ENCODE measurements around the gene GRB2.

GRB2 gene

GRCh38 chr17:75396025-75396424 is 9.5 kb downstream of the GRB2 start:
- Histone ChIP-seq H3K4me2 (ENCODE audit: insufficient read depth, low read length, poor library complexity, severe bottlenecking) (no peak overlapping the region), H2BK12ac (ENCODE audit: low read length) (no peak overlapping the region), H4K8ac (ENCODE audit: low read depth, low read length) (no peak overlapping the region), H2BK120ac (ENCODE audit: low read depth, low read length) (no peak overlapping the region), H2AK5ac (ENCODE audit: low read depth, low read length) (no peak overlapping the region), H3K23ac (ENCODE audit: low read depth, low read length, poor library complexity) (no peak overlapping the region), H3K9ac (ENCODE audit: low read depth, low read length, poor library complexity) (no peak overlapping the region), H2BK15ac (ENCODE audit: low read length) (no peak overlapping the region), H3K79me1 (ENCODE audit: low read depth, low read length) (peaks cover 7% of the 10 kb centered on the region), H3K14ac (ENCODE audit: low read length) (no peak overlapping the region), H2BK5ac (ENCODE audit: low read length) (no peak overlapping the region), H4K91ac (ENCODE audit: low read depth, low read length, poor library complexity) (no peak overlapping the region), H3K4me1 (ENCODE audit: control insufficient read depth in 2 of 2, insufficient read depth in 1 of 2, low read depth in 1 of 2, low read length in 2 of 2) (peaks cover 2 to 9% of the 10 kb centered on the region in 2 donors), H3K36me3 (replicated peaks in 1 of 2; ENCODE audit: control insufficient read depth in 2 of 2, insufficient read depth in 2 of 2, low read length in 2 of 2) (peaks cover 0 to 11% of the 10 kb centered on the region in 2 donors), H3K4me3 (ENCODE audit: low read length in 2 of 2) (no peak overlapping the region), H2AFZ (ENCODE audit: low read length) (no peak overlapping the region), H3K9me3 (replicated peaks in 1 of 2; ENCODE audit: control insufficient read depth in 2 of 2, insufficient read depth in 1 of 2, low read depth in 1 of 2, low read length in 2 of 2) (no peaks in the 10 kb centered on the region), H3K27me3 (ENCODE audit: control insufficient read depth in 3 of 3, insufficient read depth in 3 of 3, low read depth in 1 of 3, low read length in 3 of 3) (no peaks in the 10 kb centered on the region), H3K18ac (ENCODE audit: low read length) (no peak overlapping the region), H3K27ac (replicated peaks; ENCODE audit: low read length) (no peak overlapping the region), H3K4ac (ENCODE audit: low read length) (no peak overlapping the region)
- WGBS, 2 donors (ENCODE audit: extremely low coverage in 2 of 2, insufficient read length in 2 of 2, insufficient replicate concordance in 1 of 2), result no CpG with 5 or more reads among the region's 6 CpGs
- no peak for DNase-seq (ENCODE audit: low spot score)

DNA sequence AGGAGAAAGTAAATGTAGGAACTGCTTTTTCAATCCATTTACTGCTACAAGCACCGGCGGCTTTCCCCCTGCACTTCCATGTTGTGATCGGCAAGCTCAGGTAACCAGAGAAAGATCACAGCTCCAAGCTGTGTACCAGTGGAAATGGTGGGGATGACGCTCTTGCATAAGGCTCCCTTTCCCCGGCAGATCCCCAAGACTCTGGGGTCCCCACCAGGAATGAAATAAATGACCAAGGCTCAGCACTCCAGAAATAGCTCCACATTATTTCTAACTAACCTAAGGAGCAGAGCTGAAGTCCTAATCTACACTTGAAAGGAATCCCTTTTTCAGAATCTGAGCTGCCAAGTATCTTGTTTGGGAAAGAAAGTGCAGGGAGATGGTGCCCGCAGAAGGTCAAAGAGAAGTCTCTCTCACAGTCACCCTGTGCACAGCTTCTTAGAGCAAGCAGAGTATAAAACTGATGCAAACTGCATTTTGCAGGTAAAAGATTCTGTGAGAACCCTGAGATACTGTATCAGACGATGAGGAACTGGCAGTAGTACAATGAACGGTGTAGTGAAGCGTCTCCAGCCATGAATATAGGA is 11.1 kb downstream of the GRB2 start:
- Histone ChIP-seq H3K79me1 (ENCODE audit: low read depth, low read length) (peaks cover 7% of the 10 kb centered on the region), H3K27ac (replicated peaks; ENCODE audit: low read length) (peak overlapping the region; percentile 73), H4K8ac (ENCODE audit: low read depth, low read length) (no peak overlapping the region), H2BK5ac (ENCODE audit: low read length) (no peak overlapping the region), H3K36me3 (replicated peaks in 1 of 2; ENCODE audit: control insufficient read depth in 2 of 2, insufficient read depth in 2 of 2, low read length in 2 of 2) (peaks cover 0 to 22% of the 10 kb centered on the region in 2 donors), H3K18ac (ENCODE audit: low read length) (no peak overlapping the region), H2BK12ac (ENCODE audit: low read length) (no peak overlapping the region), H3K27me3 (ENCODE audit: control insufficient read depth in 3 of 3, insufficient read depth in 3 of 3, low read depth in 1 of 3, low read length in 3 of 3) (no peaks in the 10 kb centered on the region), H3K9ac (ENCODE audit: low read depth, low read length, poor library complexity) (peak overlapping the region; percentile 94), H3K4ac (ENCODE audit: low read length) (no peak overlapping the region), H2AFZ (ENCODE audit: low read length) (peak overlapping the region; percentile 40), H2AK5ac (ENCODE audit: low read depth, low read length) (no peak overlapping the region), H2BK120ac (ENCODE audit: low read depth, low read length) (no peak overlapping the region), H3K23ac (ENCODE audit: low read depth, low read length, poor library complexity) (no peak overlapping the region), H3K4me3 (ENCODE audit: low read length in 2 of 2) (peak overlapping the region; percentile 59 to 83), H3K9me3 (replicated peaks in 1 of 2; ENCODE audit: control insufficient read depth in 2 of 2, insufficient read depth in 1 of 2, low read depth in 1 of 2, low read length in 2 of 2) (no peaks in the 10 kb centered on the region), H4K91ac (ENCODE audit: low read depth, low read length, poor library complexity) (no peak overlapping the region), H3K4me2 (ENCODE audit: insufficient read depth, low read length, poor library complexity, severe bottlenecking) (peak overlapping the region; percentile 64), H3K4me1 (ENCODE audit: control insufficient read depth in 2 of 2, insufficient read depth in 1 of 2, low read depth in 1 of 2, low read length in 2 of 2) (peaks cover 2 to 9% of the 10 kb centered on the region in 2 donors), H3K14ac (ENCODE audit: low read length) (no peak overlapping the region), H2BK15ac (ENCODE audit: low read length) (no peak overlapping the region)
- DNase-seq (ENCODE audit: low spot score), result no peak
- WGBS, 2 donors (ENCODE audit: extremely low coverage in 2 of 2, insufficient read length in 2 of 2, insufficient replicate concordance in 1 of 2), result no CpG with 5 or more reads among the region's 9 CpGs

- no peak overlapping the region for H4K8ac ChIP-seq (ENCODE audit: low read depth, low read length)
- H3K18ac ChIP-seq (ENCODE audit: low read length), result peak overlapping the region; percentile 88
- no peak overlapping the region for H2BK120ac ChIP-seq (ENCODE audit: low read depth, low read length)
- H3K4me1 ChIP-seq (ENCODE audit: control insufficient read depth in 2 of 2, insufficient read depth in 1 of 2, low read depth in 1 of 2, low read length in 2 of 2), result peaks cover 2 to 9% of the 10 kb centered on the region in 2 donors
- WGBS, 2 donors (ENCODE audit: extremely low coverage in 2 of 2, insufficient read length in 2 of 2, insufficient replicate concordance in 1 of 2), result no CpG with 5 or more reads among the region's 28 CpGs
- H3K4me3 ChIP-seq (ENCODE audit: low read length in 2 of 2), result peak overlapping the region; percentile 59 to 88
- H3K4ac ChIP-seq (ENCODE audit: low read length), result no peak overlapping the region
- H2BK12ac ChIP-seq (ENCODE audit: low read length), result no peak overlapping the region
- H2AFZ ChIP-seq (ENCODE audit: low read length), result peak overlapping the region; percentile 81
- H2BK15ac ChIP-seq (ENCODE audit: low read length), result no peak overlapping the region
- H3K9me3 ChIP-seq (replicated peaks in 1 of 2; ENCODE audit: control insufficient read depth in 2 of 2, insufficient read depth in 1 of 2, low read depth in 1 of 2, low read length in 2 of 2), result no peaks in the 10 kb centered on the region
- H3K27me3 ChIP-seq (ENCODE audit: control insufficient read depth in 3 of 3, insufficient read depth in 3 of 3, low read depth in 1 of 3, low read length in 3 of 3), result no peaks in the 10 kb centered on the region
- peak overlapping the region; percentile 94 for H3K9ac ChIP-seq (ENCODE audit: low read depth, low read length, poor library complexity)
- peak overlapping the region; percentile 39 for H3K14ac ChIP-seq (ENCODE audit: low read length)
- peak; percentile 98 for DNase-seq (ENCODE audit: low spot score)
- peaks cover 6% of the 10 kb centered on the region for H3K79me1 ChIP-seq (ENCODE audit: low read depth, low read length)
- H4K91ac ChIP-seq (ENCODE audit: low read depth, low read length, poor library complexity), result no peak overlapping the region
- peak overlapping the region; percentile 66 for H3K4me2 ChIP-seq (ENCODE audit: insufficient read depth, low read length, poor library complexity, severe bottlenecking)
- no peak overlapping the region for H2AK5ac ChIP-seq (ENCODE audit: low read depth, low read length)
- no peak overlapping the region for H2BK5ac ChIP-seq (ENCODE audit: low read length)
- H3K27ac ChIP-seq (replicated peaks; ENCODE audit: low read length), result peak overlapping the region; percentile 96
- peak overlapping the region; percentile 51 for H3K23ac ChIP-seq (ENCODE audit: low read depth, low read length, poor library complexity)
- H3K36me3 ChIP-seq (replicated peaks in 1 of 2; ENCODE audit: control insufficient read depth in 2 of 2, insufficient read depth in 2 of 2, low read length in 2 of 2), result peaks cover 0 to 22% of the 10 kb centered on the region in 2 donors
These were observed 11.8 kb downstream of the GRB2 start for GRCh38 chr17:75393523-75394331.

DNA sequence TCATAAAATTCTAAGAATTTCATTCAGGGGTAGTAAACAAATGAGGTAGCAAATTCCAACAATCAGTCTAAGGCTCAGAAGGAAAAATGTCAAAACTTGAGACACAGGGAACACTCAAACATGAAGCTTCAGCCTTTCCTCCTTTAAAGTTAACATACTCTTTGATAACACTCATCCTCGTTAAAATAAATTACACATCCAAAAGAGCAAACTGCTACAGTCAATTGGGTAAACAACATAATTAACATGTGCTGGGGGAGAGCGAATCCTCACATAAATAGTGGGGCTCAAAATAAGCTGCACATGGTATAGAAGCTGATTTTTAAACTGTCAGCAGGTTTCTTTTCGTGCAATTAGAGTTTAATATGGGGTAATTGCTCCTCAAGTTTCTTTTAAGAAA is 12.9 kb downstream of the GRB2 start:
- no peak overlapping the region for H3K9ac ChIP-seq (ENCODE audit: low read depth, low read length, poor library complexity)
- no CpG with 5 or more reads among the region's 3 CpGs for WGBS, 2 donors (ENCODE audit: extremely low coverage in 2 of 2, insufficient read length in 2 of 2, insufficient replicate concordance in 1 of 2)
- peaks cover 0 to 2% of the 10 kb centered on the region in 2 donors for H3K9me3 ChIP-seq (replicated peaks in 1 of 2; ENCODE audit: control insufficient read depth in 2 of 2, insufficient read depth in 1 of 2, low read depth in 1 of 2, low read length in 2 of 2)
- H3K18ac ChIP-seq (ENCODE audit: low read length), result no peak overlapping the region
- no peak overlapping the region for H3K4ac ChIP-seq (ENCODE audit: low read length)
- H2BK12ac ChIP-seq (ENCODE audit: low read length), result no peak overlapping the region
- peaks cover 3% of the 10 kb centered on the region for H3K79me1 ChIP-seq (ENCODE audit: low read depth, low read length)
- H2BK120ac ChIP-seq (ENCODE audit: low read depth, low read length), result no peak overlapping the region
- no peak overlapping the region for H2AFZ ChIP-seq (ENCODE audit: low read length)
- H2BK5ac ChIP-seq (ENCODE audit: low read length), result no peak overlapping the region
- H2AK5ac ChIP-seq (ENCODE audit: low read depth, low read length), result no peak overlapping the region
- no peak overlapping the region for H3K23ac ChIP-seq (ENCODE audit: low read depth, low read length, poor library complexity)
- H4K8ac ChIP-seq (ENCODE audit: low read depth, low read length), result no peak overlapping the region
- DNase-seq (ENCODE audit: low spot score), result no peak
- H4K91ac ChIP-seq (ENCODE audit: low read depth, low read length, poor library complexity), result no peak overlapping the region
- peaks cover 0 to 25% of the 10 kb centered on the region in 2 donors for H3K36me3 ChIP-seq (replicated peaks in 1 of 2; ENCODE audit: control insufficient read depth in 2 of 2, insufficient read depth in 2 of 2, low read length in 2 of 2)
- H3K4me3 ChIP-seq (ENCODE audit: low read length in 2 of 2), result peak overlapping the region in 1 of 2 donors; percentile 59
- no peak overlapping the region for H2BK15ac ChIP-seq (ENCODE audit: low read length)
- no peaks in the 10 kb centered on the region for H3K27me3 ChIP-seq (ENCODE audit: control insufficient read depth in 3 of 3, insufficient read depth in 3 of 3, low read depth in 1 of 3, low read length in 3 of 3)
- no peak overlapping the region for H3K14ac ChIP-seq (ENCODE audit: low read length)
- H3K4me2 ChIP-seq (ENCODE audit: insufficient read depth, low read length, poor library complexity, severe bottlenecking), result no peak overlapping the region
- H3K27ac ChIP-seq (replicated peaks; ENCODE audit: low read length), result no peak overlapping the region
- peaks cover 2 to 9% of the 10 kb centered on the region in 2 donors for H3K4me1 ChIP-seq (ENCODE audit: control insufficient read depth in 2 of 2, insufficient read depth in 1 of 2, low read depth in 1 of 2, low read length in 2 of 2)

Measured in neuronal stem cell (in vitro differentiated cells).